HG03558 (cell line): ENCODE results near the gene ZNF358.

Experiments used
- ATAC-seq: cut with Tn5 transposase; IDR thresholded peaks from one replicate; pipeline ENCODE4 v1.9.1; 2021; ENCODE audit warnings: moderate number of reproducible peaks; ENCODE audit not compliant: unreplicated experiment; ENCODE audit errors: extremely low read depth

The ZNF358 gene

DNA sequence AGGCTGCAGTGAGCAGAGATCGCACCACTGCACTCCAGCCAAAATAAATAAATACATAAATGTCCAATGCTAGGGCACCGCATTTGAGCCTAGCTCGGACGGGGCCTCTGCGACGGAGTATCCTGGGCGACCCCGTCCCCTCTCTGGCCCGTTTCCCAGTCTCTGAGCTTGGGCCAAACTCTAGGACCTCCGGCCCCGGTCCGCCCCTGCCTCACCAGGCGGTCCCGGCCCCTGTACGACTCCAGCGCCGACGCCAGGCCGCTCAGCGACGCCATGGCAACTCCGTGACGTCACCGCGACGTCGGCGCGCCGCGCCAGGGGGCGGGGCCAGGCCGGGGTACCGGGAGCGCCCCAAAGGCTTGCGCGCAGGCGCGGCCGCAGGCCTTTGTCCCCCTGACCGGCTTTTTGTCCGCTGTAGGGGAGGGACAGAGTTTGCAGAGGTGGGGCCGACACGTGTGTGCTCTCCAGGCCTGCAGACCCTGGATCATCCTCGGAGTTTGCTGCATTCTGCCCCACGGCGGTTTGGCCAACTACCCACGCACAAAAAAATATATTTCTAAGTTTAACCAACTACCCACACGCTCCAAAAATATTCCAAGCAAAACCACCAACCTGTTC is 27.1 kb upstream of the ZNF358 start, which contains the start of gene PEX11G:
PEX11G (minus strand) TSS at position 300 of the 618 bp plus-strand sequence; CDS start at position 275, 25 bp downstream.
- peak; percentile 62 for ATAC-seq

- no peak for ATAC-seq
Observed at GRCh38 chr19:7489609-7490044, 26.3 kb upstream of the ZNF358 start.

- no peak for ATAC-seq
Observed at GRCh38 chr19:7492142-7492541, 23.8 kb upstream of the ZNF358 start.

GRCh38 chr19:7492558-7492957 is 23.3 kb upstream of the ZNF358 start:
- ATAC-seq: no peak

GRCh38 chr19:7494416-7495098 is 21.3 kb upstream of the ZNF358 start:
- ATAC-seq: no peak

GRCh38 chr19:7497292-7497691 is 18.6 kb upstream of the ZNF358 start:
- ATAC-seq: no peak

DNA sequence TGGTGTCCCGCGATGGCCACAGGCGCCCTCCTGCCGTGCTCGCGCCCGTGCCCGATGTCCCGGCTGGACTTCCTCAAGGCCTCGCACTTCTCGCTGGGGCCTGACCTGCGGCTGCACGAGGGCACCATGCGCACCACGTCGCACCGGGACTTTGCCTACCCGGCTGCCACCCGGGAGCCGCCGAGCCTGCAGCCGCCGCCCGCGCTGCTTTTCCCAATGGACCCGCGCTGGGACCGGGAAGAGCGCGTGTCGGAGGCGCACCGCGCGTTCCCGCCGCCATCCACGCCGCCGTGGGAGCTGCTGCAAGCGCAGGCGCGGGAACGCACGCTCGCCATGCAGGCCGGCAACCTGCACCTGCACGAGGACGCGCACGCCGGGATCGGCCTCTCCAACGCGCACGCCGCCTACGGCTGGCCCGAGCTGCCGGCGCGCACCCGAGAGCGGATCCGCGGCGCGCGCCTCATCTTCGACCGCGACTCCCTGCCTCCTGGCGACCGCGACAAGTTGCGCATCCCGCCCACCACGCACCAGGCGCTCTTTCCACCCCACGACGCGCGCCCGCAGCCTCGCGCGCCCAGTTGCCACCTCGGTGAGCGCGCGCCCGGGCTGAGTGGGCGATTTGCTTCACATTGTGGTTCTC is 15.0 kb upstream of the ZNF358 start:
- no peak for ATAC-seq

GRCh38 chr19:7502552-7502951 is 13.4 kb upstream of the ZNF358 start:
- no peak for ATAC-seq

DNA sequence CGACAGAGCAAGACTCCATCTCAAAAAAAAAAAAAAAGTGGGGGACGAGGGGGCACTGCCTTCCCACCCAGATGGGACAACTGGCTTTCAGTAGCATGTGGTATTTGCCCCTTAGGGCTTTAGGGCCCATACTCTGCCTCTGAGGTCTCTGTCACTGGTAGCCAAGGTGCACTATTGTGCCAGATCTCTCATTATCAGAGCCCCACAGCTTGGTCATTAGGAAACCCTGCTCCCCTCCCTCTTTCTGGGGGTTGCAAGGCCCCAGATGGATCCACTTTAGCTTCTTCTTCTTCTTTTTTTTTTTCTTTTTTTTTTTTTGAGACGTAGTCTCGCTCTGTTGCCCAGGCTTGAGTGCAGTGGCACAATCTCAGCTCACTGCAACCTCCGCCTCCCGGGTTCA is 11.2 kb upstream of the ZNF358 start:
- no peak for ATAC-seq

DNA sequence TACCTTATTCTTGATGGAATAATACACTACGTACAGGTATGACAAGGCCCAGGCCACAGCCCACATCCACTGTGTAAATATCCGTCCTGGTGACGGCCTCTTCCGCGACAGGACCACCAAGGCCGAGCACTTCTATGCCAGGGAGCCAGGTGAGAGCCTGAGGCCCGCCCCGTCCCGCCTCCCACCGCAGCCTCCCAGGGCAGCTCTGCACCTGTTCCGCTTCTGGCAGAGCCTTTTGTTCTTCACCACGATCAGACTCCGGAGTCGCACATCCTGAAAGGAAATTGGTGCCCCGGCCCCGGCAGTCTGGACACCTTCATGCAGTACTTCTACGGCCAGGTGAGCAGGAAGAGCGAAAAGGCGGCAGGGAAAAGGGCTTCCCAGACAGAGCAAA is 10.6 kb upstream of the ZNF358 start:
- ATAC-seq: no peak

DNA sequence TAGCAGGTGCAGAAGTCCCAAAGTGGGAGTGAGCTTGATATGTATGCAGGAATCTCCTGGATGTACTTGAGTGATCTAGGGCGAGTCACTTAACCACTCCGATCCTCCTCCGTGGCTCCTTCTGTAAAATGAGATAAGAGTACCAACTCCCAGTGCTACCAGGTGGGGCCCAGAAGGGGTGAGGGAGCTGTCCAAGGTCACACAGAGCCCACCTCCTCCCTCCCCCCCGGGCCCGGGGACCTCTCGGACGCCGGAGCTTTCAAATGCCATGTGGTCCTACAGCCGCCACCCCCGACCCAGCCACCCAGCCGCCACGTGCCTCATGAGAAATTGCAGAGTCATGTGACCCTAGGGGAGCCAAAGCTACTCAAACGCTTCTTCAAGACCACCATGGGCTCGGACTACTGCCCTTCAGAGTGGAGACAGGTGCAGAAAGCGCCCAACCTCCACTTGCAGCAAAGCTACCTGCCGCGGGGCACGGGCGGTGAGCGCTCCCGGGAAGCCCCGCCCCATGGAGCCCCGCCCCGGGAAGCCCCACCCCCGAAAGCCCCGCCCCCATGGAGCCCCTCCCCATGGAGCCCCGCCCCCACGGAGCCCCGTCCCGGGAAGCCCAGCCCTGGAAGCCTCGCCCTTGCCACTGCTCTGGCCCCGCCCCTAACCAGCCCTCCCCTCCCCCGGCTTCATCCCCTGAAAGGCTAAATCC is 10.1 kb upstream of the ZNF358 start:
- no peak for ATAC-seq

- ATAC-seq: no peak
Observed at GRCh38 chr19:7506385-7507328, 9.2 kb upstream of the ZNF358 start.

DNA sequence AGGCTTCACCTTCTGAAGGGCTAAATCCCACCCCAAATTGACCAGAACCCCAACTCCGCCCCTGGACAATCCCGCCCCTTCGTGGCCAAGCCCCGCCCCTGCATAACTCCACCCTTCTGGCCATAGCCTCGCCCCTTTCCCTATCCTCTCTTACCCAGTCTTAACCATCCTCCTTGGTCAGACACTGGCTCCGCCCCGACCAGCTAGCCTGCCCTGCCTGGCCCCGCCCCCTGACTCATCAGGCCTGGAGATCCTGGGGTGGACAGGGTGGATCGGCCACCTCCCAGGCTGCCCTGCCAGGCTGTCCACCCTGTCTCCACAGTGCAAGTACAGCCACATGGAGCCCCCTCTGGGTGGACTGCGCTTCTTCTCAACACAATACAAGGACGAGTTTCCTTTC is 8.0 kb upstream of the ZNF358 start:
- no peak for ATAC-seq

GRCh38 chr19:7509625-7510024 is 6.3 kb upstream of the ZNF358 start:
- no peak for ATAC-seq

DNA sequence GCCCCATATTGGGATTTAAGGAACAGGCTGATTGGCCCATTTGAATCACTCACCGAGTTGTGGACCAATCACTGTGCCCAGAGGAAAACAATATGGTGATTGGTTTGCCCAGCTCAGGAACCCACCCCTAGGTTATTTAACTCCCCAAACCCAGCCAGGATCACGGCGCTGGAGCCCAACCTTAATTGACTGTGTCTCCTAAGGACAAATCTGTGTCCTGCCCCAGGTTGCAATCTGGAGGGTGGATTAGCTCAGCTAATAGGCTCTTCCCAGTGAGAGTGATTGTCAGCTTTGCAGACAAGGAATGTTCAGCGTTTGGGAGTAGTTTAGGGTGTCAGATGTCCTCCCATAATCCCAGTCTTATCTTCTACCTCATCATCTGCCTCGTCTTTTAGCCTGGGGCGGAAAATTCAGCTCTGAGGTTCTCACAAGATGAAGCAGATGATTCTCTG is 3.5 kb upstream of the ZNF358 start:
- ATAC-seq: no peak

DNA sequence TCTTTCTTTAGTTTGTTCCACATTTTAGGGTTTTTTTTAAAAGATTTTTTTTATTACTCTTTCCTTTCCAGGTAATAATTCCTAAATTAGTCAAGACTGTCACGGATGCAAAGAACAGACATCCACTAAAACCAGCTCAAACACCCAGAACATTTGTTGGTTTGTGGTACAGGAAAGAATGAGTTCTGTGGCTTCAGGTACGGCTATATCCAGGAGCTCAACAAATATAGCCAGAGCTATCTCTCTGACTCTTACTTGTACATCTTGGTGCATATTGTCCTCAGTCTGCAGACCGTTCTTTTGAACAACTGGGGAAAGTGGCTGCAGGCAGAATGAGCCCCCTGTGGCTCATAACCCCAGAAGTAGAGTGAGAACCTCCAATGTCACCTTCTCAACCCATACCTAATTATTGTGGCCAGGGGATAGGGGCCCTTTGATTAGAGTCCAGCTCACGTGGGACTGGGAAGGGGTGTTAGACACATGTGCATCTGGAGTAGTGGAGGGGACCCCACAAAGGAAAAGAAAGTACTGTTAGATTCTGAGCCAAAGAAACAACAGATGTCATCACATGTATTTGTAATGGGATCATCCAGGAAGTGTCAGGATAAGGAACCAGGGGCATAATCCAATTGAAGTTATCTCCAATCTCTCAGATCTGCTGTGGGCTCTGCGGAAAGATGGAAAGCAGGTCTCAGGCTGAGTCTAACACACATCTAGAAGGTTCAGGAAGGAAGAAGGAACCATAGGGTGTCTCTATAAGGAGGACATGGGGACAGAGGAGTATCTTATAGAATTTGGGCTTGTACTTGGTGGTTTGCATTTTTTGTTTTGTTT is 1.9 kb upstream of the ZNF358 start:
- no peak for ATAC-seq

DNA sequence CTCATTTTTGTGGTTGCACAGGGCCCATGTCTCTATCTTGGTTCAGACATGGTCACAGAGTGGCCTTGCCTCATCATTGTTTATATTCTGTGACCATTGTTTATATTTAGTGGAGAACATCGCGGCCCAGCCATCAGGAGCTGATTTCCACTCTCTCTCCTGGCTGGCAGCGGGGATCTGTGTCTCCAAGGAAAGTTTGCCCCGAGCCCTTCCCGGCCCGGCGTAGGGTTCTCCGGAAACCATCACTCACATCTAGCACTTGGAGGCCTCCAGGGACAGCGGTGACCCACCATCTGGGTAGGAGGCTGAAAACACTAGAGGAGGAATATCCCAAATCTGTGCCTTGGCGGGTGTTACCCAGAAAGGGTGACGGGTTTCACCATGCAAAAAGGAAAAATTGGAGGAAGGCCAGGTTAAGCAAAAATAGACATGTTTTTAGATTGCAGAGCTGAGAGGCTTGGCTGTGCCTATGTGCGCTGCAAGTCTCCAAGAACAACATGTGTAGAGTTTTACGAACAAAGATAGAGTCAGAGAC is 726 bp upstream of the ZNF358 start:
- ATAC-seq: no peak

GRCh38 chr19:7516333-7516732 is 430 bp downstream of the ZNF358 start:
- no peak for ATAC-seq

DNA sequence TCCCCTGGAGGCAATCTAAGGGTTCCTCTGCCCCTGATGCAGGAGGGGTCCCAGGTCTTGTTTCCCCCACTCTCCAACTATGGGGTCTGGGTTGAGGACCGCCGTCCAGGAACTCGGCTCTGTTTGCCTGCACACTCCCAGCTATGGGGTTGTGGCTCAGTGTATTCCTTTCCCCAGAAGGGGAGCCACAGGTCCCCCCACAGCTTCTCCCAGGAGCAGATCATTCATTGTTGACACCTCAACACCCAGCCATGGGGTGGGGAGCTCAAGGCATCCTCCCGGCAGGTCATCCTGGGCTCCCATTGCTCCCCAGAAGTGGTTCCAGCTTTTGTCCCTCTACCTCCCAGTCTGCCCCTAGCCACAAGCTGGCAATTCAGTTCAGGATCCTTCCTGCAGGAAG is 975 bp downstream of the ZNF358 start:
- no peak for ATAC-seq
